NCI-H1048 (cell line): ENCODE results near the gene HLX.

Source experiments
- DNase-seq: peaks from one replicate; lab custom pipeline; 2025; lab: John Stamatoyannopoulos, UW

HLX gene

DNA sequence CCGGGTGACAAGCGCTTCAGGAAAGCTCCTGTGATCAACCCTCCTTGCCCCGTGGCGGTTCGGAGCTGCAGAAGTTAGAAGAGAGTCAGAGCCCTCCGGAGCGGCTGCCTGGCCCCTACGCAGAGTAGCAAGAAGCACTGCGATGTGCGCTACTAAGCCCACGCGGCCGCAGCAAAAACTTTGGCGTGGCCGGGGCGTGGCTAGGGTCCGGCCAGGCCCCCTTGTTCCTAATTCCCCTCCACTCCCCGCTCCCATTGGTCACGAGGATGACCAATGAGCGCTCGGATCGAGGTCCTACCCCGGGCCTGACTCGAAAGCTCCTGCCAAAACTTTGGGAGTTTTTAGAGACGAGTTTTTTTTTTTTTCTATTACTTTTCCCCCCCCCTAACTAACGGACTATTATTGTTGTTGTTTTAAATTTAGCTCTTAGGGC, at the start of gene HLX:
Gene HLX, plus strand, starts transcription at position 368 of the 433 bp plus-strand sequence. CDS start 415 bp downstream, outside the sequence.
- peak; percentile 80 for DNase-seq

DNA sequence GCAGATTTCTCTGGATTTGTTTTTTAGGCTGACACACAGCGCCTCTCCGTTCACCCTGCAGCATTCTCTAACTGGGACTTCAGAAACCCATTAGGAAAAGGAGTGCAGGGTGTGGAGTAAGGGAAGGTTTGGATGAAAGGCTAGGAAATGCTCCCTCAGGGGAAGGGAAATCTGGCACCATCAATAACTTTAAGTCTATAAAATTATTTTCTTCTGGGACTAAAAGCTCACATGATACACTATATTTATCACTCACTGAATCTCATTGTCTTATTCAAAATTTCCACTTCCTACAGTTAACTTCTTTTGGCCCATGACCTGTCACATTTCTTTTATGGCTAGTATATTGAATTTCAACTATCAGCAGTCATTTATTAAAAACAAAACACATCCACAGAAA, 45.8 kb upstream of the HLX start:
- DNase-seq: no peak

DNA sequence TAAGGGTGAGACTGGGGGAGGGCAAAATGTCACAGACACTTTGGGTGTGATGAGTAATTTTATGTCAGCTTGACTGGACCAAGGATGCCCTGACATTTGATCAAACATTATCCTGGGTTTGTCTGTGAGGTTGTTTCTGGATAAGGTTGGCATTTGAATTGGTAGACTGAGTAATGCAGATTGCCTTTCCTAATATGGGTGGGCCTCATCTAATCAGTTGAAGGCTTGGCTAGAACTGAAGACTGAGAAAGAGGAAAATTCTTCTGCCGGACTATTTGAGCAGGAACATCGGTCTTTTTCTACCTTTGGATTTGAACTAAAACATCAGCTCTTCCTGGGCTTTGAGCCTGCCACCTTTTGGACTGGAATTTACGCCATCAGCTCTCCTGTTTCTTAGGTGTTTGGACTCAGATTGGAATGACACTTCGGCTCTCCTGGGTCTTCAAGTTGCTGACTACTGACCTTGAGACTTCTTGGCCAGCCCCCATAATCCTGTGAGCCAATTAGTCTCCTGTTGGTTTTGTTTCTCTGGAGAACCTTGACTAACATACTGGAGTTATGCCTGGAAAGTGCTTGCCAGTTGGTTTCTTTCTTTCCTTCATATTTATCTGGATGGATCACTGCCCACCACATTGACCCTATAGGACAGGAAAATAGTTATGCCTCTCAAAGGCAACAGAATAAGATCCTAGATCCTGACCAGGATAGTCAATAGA, 44.9 kb upstream of the HLX start:
- no peak for DNase-seq

- DNase-seq: no peak
Measured at GRCh38 chr1:220838578-220838977, 40.7 kb upstream of the HLX start.

GRCh38 chr1:220839474-220839873, 39.8 kb upstream of the HLX start:
- no peak for DNase-seq

DNA sequence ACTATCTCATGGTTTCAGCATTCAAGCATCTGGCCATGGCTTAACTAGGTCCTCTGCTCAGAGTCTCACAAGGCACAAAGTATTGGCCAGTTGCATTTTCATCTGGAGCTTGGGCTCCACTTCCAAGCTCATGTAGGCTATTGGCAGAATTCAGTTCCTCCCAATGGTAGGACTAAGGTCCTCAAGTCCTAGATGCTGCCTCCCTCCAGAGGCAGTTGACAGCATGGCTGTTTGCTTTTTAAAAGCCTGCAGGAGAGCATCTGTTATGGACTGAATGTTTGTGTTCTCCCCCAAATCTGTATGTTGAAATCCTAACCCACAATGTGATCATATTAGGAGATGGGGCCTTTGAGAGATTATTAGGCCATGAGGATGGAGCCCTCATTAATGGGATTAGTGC, 38.0 kb upstream of the HLX start:
- DNase-seq: no peak

- no peak for DNase-seq
Measured at GRCh38 chr1:220843481-220844011, 35.7 kb upstream of the HLX start.

- no peak for DNase-seq
Measured at GRCh38 chr1:220852408-220852807, 26.8 kb upstream of the HLX start.

GRCh38 chr1:220872296-220872695, 6.9 kb upstream of the HLX start:
- DNase-seq: no peak

DNA sequence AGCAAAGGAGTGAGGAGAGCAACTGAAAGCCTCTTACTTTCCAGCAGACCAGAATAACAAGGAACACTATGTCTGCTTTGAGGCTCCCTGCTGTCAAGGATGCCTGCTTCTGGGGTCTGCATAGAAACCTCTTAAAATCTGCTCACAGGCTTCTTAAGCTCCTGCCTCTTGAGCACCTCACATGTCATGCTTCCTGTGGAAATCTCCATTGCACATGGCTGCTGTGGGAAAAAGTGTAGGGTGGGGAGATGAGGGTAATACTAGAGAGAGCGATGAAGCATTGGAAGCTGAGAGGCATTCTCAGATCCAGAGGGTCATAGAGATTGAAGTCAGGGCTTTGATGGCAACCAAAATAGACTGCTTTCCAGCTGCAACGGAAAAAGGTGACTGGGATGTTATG, 6.2 kb upstream of the HLX start:
- DNase-seq: no peak

GRCh38 chr1:220873868-220874655, 5.2 kb upstream of the HLX start:
- DNase-seq: no peak

DNA sequence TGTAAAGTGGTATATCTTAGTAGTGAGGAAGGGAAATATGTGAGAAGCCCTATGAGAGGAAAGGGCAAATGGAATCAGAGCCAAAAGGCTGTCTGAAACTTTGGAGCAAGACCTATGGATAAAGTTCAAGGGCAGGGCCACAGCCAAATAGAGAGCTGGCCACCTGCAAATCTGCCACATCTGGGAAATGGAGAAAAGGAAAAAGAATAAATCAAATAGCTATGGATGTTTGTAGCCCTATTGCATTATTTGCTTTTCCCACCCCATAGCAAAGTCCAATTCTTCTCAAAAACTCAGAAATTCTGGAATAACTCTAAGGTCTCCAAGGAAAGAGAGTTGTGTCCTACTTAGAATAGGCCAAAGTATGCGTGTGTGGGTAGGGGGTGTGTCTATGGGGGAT, 4.0 kb upstream of the HLX start:
- DNase-seq: no peak

- no peak for DNase-seq
Measured at GRCh38 chr1:220876511-220877376, 2.5 kb upstream of the HLX start.

- no peak for DNase-seq
Measured at GRCh38 chr1:220877377-220878095, 1.7 kb upstream of the HLX start.

DNA sequence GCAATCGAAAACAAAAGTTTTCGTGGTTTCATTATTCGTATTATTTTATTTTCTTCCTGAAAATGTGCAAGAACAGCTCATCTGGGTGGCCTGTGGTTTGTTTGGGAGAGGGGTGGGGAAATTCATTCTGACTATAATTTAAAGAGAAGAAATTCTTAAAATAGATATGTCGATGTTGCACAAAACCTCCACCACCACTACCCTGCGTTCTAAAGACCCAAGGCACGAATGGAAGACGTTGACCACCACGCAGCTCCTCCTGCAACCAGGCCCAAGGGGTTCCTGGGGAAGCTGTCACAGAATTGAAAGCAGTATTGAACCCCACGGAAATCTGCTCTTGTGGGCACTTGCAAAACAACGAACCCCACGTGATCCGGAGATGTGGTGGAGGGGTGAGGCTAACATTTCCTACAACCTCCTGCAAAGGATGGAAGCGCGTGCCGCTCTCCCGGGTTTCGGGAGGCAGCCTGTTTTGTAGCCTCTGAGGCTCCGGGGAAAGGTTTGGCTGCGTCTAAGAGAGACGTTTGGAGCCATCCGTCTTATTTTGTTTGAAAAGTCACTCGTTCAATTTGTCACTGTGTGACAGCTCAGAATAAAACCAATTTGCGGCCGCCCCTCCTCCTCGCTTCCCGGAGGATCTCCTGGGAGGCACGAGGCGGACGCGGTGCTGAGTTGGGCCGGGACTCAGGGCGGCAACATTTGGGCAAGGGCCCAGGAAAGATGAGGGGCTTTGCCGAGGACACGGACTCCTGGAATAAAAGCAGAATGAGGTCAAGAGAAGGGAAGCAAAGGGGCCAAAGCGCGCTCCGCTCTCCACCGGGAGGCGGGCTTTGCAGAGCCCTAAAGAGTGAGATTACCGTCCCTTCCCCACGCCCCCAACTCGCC, 810 bp upstream of the HLX start:
- DNase-seq: no peak

DNA sequence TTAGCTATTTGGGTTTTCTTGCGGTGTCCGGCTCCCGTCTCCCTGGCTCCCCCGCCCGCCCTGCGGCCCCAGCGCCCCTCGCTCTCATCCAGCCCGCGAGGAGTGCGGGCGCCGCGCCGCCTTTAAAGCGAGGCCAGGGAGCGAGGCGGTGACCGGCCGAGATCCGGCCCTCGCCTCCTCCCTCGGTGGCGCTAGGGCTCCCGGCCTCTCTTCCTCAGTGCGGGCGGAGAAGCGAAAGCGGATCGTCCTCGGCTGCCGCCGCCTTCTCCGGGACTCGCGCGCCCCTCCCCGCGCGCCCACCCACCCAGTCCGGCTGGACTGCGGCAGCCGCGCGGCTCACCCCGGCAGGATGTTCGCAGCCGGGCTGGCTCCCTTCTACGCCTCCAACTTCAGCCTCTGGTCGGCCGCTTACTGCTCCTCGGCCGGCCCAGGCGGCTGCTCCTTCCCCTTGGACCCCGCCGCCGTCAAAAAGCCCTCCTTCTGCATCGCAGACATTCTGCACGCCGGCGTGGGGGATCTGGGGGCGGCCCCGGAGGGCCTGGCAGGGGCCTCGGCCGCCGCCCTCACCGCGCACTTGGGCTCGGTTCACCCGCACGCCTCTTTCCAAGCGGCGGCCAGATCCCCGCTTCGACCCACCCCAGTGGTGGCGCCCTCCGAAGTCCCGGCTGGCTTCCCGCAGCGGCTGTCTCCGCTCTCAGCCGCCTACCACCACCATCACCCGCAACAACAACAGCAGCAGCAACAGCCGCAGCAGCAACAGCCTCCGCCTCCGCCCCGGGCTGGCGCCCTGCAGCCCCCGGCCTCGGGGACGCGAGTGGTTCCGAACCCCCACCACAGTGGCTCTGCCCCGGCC, 492 bp downstream of the HLX start:
- DNase-seq: no peak

DNA sequence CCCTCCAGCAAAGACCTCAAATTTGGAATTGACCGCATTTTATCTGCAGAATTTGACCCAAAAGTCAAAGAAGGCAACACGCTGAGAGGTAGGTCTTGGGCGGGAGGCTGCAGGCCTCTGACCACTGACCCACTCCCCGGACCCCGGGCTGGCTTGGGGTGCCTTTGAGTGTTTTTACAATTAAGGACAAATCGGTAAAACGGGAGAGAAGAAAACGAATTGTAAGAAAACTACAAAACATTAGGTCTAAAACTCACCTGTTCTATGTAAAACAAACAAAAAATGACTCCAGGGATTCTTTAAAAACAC, 1.1 kb downstream of the HLX start:
- DNase-seq: no peak

- DNase-seq: no peak
Measured at GRCh38 chr1:220880726-220881506, 1.7 kb downstream of the HLX start.
